ENCODE measurements around the gene STT3B. TPM values are rescaled to one million over a fixed set of nuclear protein-coding genes. Genes with fewer than 3 reads are reported as not detected.

STT3B gene
- total and polyA plus RNA-seq, 2 of the 4 experiments (the other 2 are of a cell fraction) = 45.5 to 86.4 TPM

GRCh38 chr3:31538801-31539200, 6.1 kb downstream of the STT3B start:
- dilution Hi-C loops (cut with HindIII; ENCODE audit: low sequenced_read_pairs, unreplicated experiment) (no loop called here), intact Hi-C loops (cut with micrococcal nuclease) (loop anchor here (10.0 kb wide), 1 partner anchor 434 kb away; no protein-coding TSS in a partner anchor), in situ Hi-C loops (cut with MboI; ENCODE audit: low sequenced_read_pairs) (no loop called here)
- no peak overlapping the region for H4K8ac ChIP-seq (ENCODE audit: low read depth in 2 of 2, low read length in 2 of 2)
- no peak overlapping the region for H3K4me3 ChIP-seq (ENCODE audit: insufficient read depth, low read depth, low read length)
- no peak overlapping the region for H2AFZ ChIP-seq (replicated peaks; ENCODE audit: low read length, poor library complexity)
- H3K4ac ChIP-seq (ENCODE audit: low read depth, low read length) = no peak overlapping the region
- H2AK9ac ChIP-seq (replicated peaks; ENCODE audit: low read depth, low read length, poor library complexity) = no peak overlapping the region
- no peak overlapping the region for H3K56ac ChIP-seq (ENCODE audit: extremely low read depth, insufficient read depth, low read length)
- H4K20me1 ChIP-seq (ENCODE audit: insufficient read depth, low read length) = peaks cover 29% of the 10 kb centered on the region
- H3K9me1 ChIP-seq (ENCODE audit: insufficient read depth, low read length) = no peaks in the 10 kb centered on the region
- no peaks in the 10 kb centered on the region for H3K27me3 ChIP-seq (ENCODE audit: control insufficient read depth, insufficient read depth, low read length)
- no peak overlapping the region for H2AK5ac ChIP-seq (ENCODE audit: low read depth, low read length)
- no peak for ATAC-seq (ENCODE audit: low read depth)
- CTCF ChIA-PET = no interaction called here
- H2BK20ac ChIP-seq (ENCODE audit: low read depth, low read length) = no peak overlapping the region
- H3K23ac ChIP-seq (ENCODE audit: low read depth, low read length) = no peak overlapping the region
- no peak overlapping the region for H4K5ac ChIP-seq (ENCODE audit: low read depth, low read length)
- no peak overlapping the region for H3K9ac ChIP-seq (ENCODE audit: low read depth, low read length)
- no peak overlapping the region for H3K4me2 ChIP-seq (ENCODE audit: low read depth, low read length)
- H3K36me3 ChIP-seq (ENCODE audit: control insufficient read depth, insufficient read depth, low read length) = no peaks in the 10 kb centered on the region
- POLR2A ChIA-PET (ENCODE audit: unreplicated experiment) = no interaction called here
- H3K79me1 ChIP-seq (ENCODE audit: low read depth in 1 of 2, low read length in 2 of 2) = peaks cover 10 to 34% of the 10 kb centered on the region in 2 experiments; a peak in 2 of 4 replicates
- no peaks in the 10 kb centered on the region for H3K9me3 ChIP-seq (ENCODE audit: control insufficient read depth, insufficient read depth, low read length)
- H3K18ac ChIP-seq (ENCODE audit: low read depth, low read length) = no peak overlapping the region
- DNase-seq = no peak
- no peak overlapping the region for H2BK15ac ChIP-seq (ENCODE audit: low read depth, low read length)
- TF ChIP-seq USF2 (IDR thresholded peaks at IDR 0.05; ENCODE audit: low read depth, low read length) (no peak), RAD21 (IDR thresholded peaks at IDR 0.05; ENCODE audit: low read length) (no peak), POLR2A (IDR thresholded peaks at IDR 0.05; ENCODE audit: low read depth, low read length) (no peak), MXI1 (IDR thresholded peaks at IDR 0.05; ENCODE audit: borderline replicate concordance, low read depth, low read length) (no peak), SMC3 (IDR thresholded peaks at IDR 0.05; ENCODE audit: low read depth, low read length) (no peak), MAFK (IDR thresholded peaks at IDR 0.05; ENCODE audit: low read depth, low read length) (no peak), MAZ (IDR thresholded peaks at IDR 0.05; ENCODE audit: borderline replicate concordance, low read depth, low read length) (no peak), NFE2L2 (IDR thresholded peaks at IDR 0.05; ENCODE audit: low read depth, low read length) (no peak), CHD1 (IDR thresholded peaks at IDR 0.05; ENCODE audit: low read depth, low read length) (no peak), RFX5 (IDR thresholded peaks at IDR 0.05; ENCODE audit: low read depth, low read length) (no peak), ELK1 (IDR thresholded peaks at IDR 0.05; ENCODE audit: borderline replicate concordance, low read depth, low read length) (no peak), BHLHE40 (IDR thresholded peaks at IDR 0.05; ENCODE audit: low read depth, low read length) (no peak), CTCF (conservative IDR thresholded peaks at IDR 0.05; ENCODE audit: low read depth, low read length) (no peak), RCOR1 (IDR thresholded peaks at IDR 0.05; ENCODE audit: insufficient replicate concordance, low read length) (no peak), FOS (IDR thresholded peaks at IDR 0.05; ENCODE audit: low read depth, low read length) (no peak)
- no peak overlapping the region for H4K91ac ChIP-seq (ENCODE audit: insufficient read depth, low read depth, low read length)
- H3K14ac ChIP-seq (replicated peaks; ENCODE audit: low read depth, low read length) = no peak overlapping the region
- WGBS, 2 experiments (ENCODE audit: extremely low coverage in 2 of 2, insufficient read length in 1 of 2) = 96% methylated on average over 2 of the region's 2 CpGs; no CpG with 5 or more reads in 1 of the 2 experiments
- BruUV-seq (replicated peaks) = no TSS peak
- no peaks in the 10 kb centered on the region for H3K4me1 ChIP-seq (ENCODE audit: control insufficient read depth, insufficient read depth, low read length)
- no peak overlapping the region for H3K27ac ChIP-seq (ENCODE audit: insufficient read depth, low read length)
- no peak overlapping the region for H2BK120ac ChIP-seq (ENCODE audit: low read depth, low read length)
- no peak overlapping the region for H2BK5ac ChIP-seq (ENCODE audit: low read depth, low read length, poor library complexity, severe bottlenecking)
